ENCODE measurements around the gene DACH1.

DACH1 gene

DNA sequence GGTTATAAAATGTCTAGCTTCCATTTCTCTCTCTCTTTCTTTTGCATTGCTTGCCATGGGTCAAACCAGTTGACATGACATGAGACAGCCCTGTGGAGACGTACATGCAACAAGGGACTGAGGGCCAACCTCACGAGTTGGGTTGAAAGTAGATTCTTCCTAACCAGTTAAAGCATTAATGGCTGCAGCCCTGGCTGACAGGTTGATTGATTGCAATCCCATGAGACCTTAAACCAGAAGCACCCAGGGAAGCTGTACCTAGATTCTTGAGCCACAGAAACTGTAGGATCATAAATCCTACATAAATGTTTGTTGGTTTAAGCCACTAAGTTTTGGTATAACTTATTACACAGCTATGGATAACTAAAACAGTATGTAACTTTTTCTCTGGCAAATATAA lies 373.8 kb downstream of the DACH1 start:
- no peak for DNase-seq (ENCODE audit: low read depth)
- TF ChIP-seq, protein P1, sequence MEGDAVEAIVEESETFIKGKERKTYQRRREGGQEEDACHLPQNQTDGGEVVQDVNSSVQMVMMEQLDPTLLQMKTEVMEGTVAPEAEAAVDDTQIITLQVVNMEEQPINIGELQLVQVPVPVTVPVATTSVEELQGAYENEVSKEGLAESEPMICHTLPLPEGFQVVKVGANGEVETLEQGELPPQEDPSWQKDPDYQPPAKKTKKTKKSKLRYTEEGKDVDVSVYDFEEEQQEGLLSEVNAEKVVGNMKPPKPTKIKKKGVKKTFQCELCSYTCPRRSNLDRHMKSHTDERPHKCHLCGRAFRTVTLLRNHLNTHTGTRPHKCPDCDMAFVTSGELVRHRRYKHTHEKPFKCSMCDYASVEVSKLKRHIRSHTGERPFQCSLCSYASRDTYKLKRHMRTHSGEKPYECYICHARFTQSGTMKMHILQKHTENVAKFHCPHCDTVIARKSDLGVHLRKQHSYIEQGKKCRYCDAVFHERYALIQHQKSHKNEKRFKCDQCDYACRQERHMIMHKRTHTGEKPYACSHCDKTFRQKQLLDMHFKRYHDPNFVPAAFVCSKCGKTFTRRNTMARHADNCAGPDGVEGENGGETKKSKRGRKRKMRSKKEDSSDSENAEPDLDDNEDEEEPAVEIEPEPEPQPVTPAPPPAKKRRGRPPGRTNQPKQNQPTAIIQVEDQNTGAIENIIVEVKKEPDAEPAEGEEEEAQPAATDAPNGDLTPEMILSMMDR (IDR thresholded peaks at IDR 0.05; ENCODE audit: low read depth, low read length), result no peak
- TF ChIP-seq, protein P2, sequence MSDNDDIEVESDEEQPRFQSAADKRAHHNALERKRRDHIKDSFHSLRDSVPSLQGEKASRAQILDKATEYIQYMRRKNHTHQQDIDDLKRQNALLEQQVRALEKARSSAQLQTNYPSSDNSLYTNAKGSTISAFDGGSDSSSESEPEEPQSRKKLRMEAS (IDR thresholded peaks at IDR 0.05; ENCODE audit: low read depth, low read length), result no peak
- TF ChIP-seq MYC (IDR thresholded peaks at IDR 0.05; ENCODE audit: low read depth, low read length) (no peak), POLR2A (IDR thresholded peaks at IDR 0.05; ENCODE audit: extremely low read depth, insufficient read length) (no peak)
- no peak overlapping the region for H3K4me3 ChIP-seq (ENCODE audit: low read depth, low read length)

DNA sequence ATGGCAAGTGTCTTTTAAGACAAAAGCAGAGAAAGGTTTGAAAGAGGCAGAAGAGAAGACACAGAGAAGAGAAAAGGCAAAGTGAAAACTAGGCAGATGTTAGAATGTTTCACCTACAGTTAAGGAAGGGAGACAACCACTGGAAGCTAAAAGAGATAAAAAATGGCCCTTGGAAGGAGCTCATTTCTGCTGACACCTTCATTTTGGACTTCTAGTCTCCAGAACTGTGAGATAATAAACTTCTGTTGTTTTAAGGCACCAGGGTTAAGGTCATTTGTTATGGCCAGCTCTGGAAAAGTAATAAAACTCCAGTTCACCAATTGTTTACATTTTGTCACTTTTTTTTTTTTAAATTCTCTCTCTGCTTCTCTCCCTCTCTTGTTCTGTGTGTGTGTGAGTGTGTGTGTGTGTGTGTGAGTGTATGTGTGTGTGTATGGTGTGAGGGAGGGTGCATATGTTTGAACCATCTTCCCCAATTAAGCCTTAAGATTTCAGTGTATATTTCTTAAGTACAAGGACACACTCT lies 374.6 kb downstream of the DACH1 start:
- TF ChIP-seq, protein P1 (IDR thresholded peaks at IDR 0.05; ENCODE audit: low read depth, low read length), result no peak
- no peak for TF ChIP-seq POLR2A (IDR thresholded peaks at IDR 0.05; ENCODE audit: extremely low read depth, insufficient read length)
- no peak for TF ChIP-seq MYC (IDR thresholded peaks at IDR 0.05; ENCODE audit: low read depth, low read length)
- TF ChIP-seq, protein P2 (IDR thresholded peaks at IDR 0.05; ENCODE audit: low read depth, low read length), result no peak
- no peak for DNase-seq (ENCODE audit: low read depth)
- H3K4me3 ChIP-seq (ENCODE audit: low read depth, low read length), result no peak overlapping the region

DNA sequence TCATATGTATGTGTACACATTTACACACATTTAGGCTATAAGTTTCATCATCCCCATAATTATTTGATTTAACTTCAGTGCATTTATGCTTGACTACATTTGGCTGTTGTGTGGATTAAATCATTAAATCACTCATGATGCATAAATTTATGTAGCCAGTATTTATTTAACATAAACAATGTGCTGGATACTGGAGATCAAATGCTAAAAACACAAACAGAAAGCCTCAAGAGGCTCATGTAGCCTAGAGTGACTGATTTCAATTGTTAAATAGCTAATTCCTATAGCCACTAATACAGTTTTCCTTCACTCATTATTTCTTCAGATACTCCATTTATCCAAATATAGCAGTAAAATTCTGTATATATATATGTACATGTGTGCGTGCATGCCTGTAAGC lies 376.0 kb downstream of the DACH1 start:
- no peak for DNase-seq (ENCODE audit: low read depth)
- TF ChIP-seq MYC (IDR thresholded peaks at IDR 0.05; ENCODE audit: low read depth, low read length) (no peak), POLR2A (IDR thresholded peaks at IDR 0.05; ENCODE audit: extremely low read depth, insufficient read length) (no peak)
- TF ChIP-seq, protein P1 (IDR thresholded peaks at IDR 0.05; ENCODE audit: low read depth, low read length), result no peak
- TF ChIP-seq, protein P2 (IDR thresholded peaks at IDR 0.05; ENCODE audit: low read depth, low read length), result no peak
- no peak overlapping the region for H3K4me3 ChIP-seq (ENCODE audit: low read depth, low read length)

DNA sequence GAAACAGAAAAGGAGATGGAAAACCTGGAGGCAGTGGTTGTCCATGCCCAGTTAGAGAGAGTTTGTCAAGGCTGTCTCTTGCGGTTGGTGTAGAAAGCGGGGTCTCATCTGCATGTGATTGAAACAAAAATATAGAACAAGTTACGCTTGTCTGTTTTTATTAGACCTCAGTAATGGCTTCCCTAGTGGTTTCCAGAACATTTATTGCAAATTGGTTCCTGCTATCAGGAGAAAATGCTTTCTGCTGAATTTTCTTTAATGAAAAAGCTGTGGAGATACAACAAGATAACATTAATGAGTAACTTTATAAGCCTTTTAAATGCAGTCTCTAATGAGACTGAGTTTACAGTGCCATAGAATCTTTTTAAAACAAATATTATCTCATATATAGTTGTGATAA lies 378.0 kb downstream of the DACH1 start:
- no peak overlapping the region for H3K4me3 ChIP-seq (ENCODE audit: low read depth, low read length)
- no peak for TF ChIP-seq POLR2A (IDR thresholded peaks at IDR 0.05; ENCODE audit: extremely low read depth, insufficient read length)
- TF ChIP-seq, protein P2 (IDR thresholded peaks at IDR 0.05; ENCODE audit: low read depth, low read length), result no peak
- TF ChIP-seq, protein P1 (IDR thresholded peaks at IDR 0.05; ENCODE audit: low read depth, low read length), result no peak
- TF ChIP-seq MYC (IDR thresholded peaks at IDR 0.05; ENCODE audit: low read depth, low read length), result no peak
- no peak for DNase-seq (ENCODE audit: low read depth)

DNA sequence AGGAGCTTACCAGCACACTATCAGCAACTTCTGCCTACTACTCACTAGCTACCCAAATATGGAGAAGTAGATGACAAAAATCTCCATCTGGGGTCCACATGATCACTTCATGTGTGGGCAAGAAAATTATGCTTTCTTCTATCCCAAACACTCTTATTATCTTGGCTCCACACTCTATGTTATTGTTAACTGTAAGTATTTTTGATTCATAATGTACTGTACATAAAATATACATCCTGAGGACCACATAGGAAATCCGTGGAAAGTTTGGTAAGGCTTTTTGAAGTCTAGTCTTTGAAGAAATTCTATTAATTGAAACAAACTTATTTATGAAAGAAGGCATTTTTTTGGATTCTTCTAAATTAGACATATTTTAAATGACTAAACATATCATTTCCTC lies 378.8 kb downstream of the DACH1 start:
- TF ChIP-seq MYC (IDR thresholded peaks at IDR 0.05; ENCODE audit: low read depth, low read length), result no peak
- TF ChIP-seq POLR2A (IDR thresholded peaks at IDR 0.05; ENCODE audit: extremely low read depth, insufficient read length), result no peak
- TF ChIP-seq, protein P1 (IDR thresholded peaks at IDR 0.05; ENCODE audit: low read depth, low read length), result no peak
- TF ChIP-seq, protein P2 (IDR thresholded peaks at IDR 0.05; ENCODE audit: low read depth, low read length), result no peak
- no peak for DNase-seq (ENCODE audit: low read depth)
- no peak overlapping the region for H3K4me3 ChIP-seq (ENCODE audit: low read depth, low read length)

All from NB4 (cell line).